Tibial nerve (tissue), 4 donors: ENCODE results near the gene PIP5K1C. TPM values are rescaled to one million over a fixed set of nuclear protein-coding genes. Genes with fewer than 3 reads are reported as not detected.
A peak's percentile ranks its signal among the peaks of the same experiment; 100 is the strongest.

Experiments used
- DNase-seq, 2 donors: peaks; one replicate each; pipeline ENCODE4 v3.0.0-alpha.2; 2019; ENCODE audit warnings: low spot score in 2 of 2
- H3K27ac ChIP-seq, 4 donors: fragments of 200-600 bp; sonication (generic) in 3 of 4; one replicate each; pipeline ENCODE4 v1.5.1; 2017 to 2019; ENCODE audit warnings: mild to moderate bottlenecking in 1 of 4
- H3K27me3 ChIP-seq, 2 donors: fragments of 200-600 bp; sonication (generic) in 1 of 2; one replicate each; pipeline versions ENCODE4 v1.5.1 to v1.6.0; 2017 to 2019
- H3K36me3 ChIP-seq, 3 donors: fragments of 200-600 bp; sonication (generic); one replicate each; pipeline ENCODE4 v1.5.1; 2018 to 2019
- H3K4me1 ChIP-seq, 4 donors: fragments of 200-600 bp; sonication (generic) in 3 of 4; one replicate each; pipeline ENCODE4 v1.5.1; 2017 to 2019
- H3K4me3 ChIP-seq, 4 donors: fragments of 200-600 bp; sonication (generic) in 3 of 4; one replicate each; pipeline ENCODE4 v1.5.1; 2017 to 2019; ENCODE audit warnings: mild to moderate bottlenecking in 1 of 4, moderate library complexity in 1 of 4
- H3K9me3 ChIP-seq, 4 donors: fragments of 200-600 bp; sonication (generic) in 3 of 4; one replicate each; pipeline ENCODE4 v1.5.1; 2017 to 2019
- CTCF ChIP-seq, 5 experiments: fragments of 200-600 bp in 3 of 5; fragments of 450-650 bp in 2 of 5; sonication (generic) in 3 of 5; IDR thresholded peaks; one replicate each; pipeline ENCODE4 v1.5.1; 2016 to 2019; ENCODE audit warnings: antibody characterized with exemption in 5 of 5, mild to moderate bottlenecking in 3 of 5, moderate library complexity in 2 of 5
- EP300 ChIP-seq, 2 donors: sonication (generic); formaldehyde crosslinking; IDR thresholded peaks; one replicate each; pipeline ENCODE4 v1.6.1; 2017; ENCODE audit warnings: antibody characterized with exemption in 2 of 2, mild to moderate bottlenecking in 1 of 2
- POLR2A ChIP-seq, 2 donors: fragments of 450-650 bp; IDR thresholded peaks; one replicate each; pipeline ENCODE4 v1.6.1; 2017; ENCODE audit warnings: antibody characterized with exemption in 2 of 2, mild to moderate bottlenecking in 2 of 2, moderate library complexity in 2 of 2
- WGBS, 2 donors: methylation state at CpG; one replicate each; pipeline ENCODE4 v1.1.5; 2018; 5-methylcytosine and 5-hydroxymethylcytosine counted together
- total RNA-seq, 4 donors: library from RNA; depleted of rRNA; stranded (reverse); fragments of >200 nt; gene quantifications; one replicate each; pipeline ENCODE4 v1.1.0, GENCODE V29; 2016

Gene PIP5K1C
- total RNA-seq, 4 donors from 2014 or later = 23.0 to 37.2 (median 24.9) TPM

- Histone ChIP-seq H3K4me1 (peaks cover 0 to 1% (median 0%) of the 10 kb centered on the region in 4 donors), H3K27me3 (no peaks in the 10 kb centered on the region), H3K36me3 (peaks cover 7 to 95% (median 16%) of the 10 kb centered on the region in 3 donors), H3K4me3 (no peak overlapping the region), H3K27ac (peak overlapping the region in 1 of 4 donors; percentile 28), H3K9me3 (no peaks in the 10 kb centered on the region)
- no peak for DNase-seq
- TF ChIP-seq POLR2A (IDR thresholded peaks at IDR 0.05) (no peak), EP300 (IDR thresholded peaks at IDR 0.05) (no peak), CTCF (IDR thresholded peaks at IDR 0.05) (no peak)
- 69 to 78% methylated on average over 19 to 25 of the region's 25 CpGs for WGBS, 2 donors
These were observed 44.7 kb downstream of the PIP5K1C start for GRCh38 chr19:3655402-3656072.

DNA sequence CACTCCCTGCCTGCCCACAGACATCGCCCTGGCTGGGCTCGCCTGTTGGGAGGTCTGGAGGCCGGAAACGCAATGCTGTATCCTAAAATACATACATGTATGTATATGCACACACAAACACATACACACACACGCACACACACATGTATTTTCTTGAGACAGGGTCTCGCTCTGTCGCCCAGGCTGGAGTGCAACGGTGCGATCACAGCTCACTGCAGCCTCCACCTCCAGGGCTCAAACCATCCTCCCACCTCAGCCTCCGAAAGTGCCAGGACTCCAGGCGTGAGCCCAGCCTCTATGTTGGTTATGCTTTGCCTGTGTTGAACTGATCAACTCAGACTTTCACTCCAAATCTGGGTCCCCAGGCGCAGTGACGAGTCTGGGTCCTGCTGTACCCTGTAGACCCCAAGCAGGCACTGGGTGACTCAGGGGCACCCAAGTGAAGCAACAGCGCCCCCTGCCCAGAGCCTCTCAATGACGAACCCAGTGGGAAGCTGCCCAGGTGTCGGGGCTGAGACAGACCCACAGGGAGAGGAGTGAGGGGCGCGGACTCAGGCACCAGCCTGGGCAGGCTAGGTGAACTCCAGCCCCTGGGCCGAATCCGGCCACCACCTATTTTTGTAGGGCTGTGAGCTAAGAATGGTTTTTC, 46.3 kb downstream of the PIP5K1C start:
- Histone ChIP-seq H3K36me3 (peaks cover 7 to 89% (median 16%) of the 10 kb centered on the region in 3 donors), H3K4me3 (no peak overlapping the region), H3K4me1 (peaks cover 0 to 10% (median 0%) of the 10 kb centered on the region in 4 donors), H3K27ac (no peak overlapping the region), H3K9me3 (no peaks in the 10 kb centered on the region), H3K27me3 (no peaks in the 10 kb centered on the region)
- TF ChIP-seq POLR2A (IDR thresholded peaks at IDR 0.05) (no peak), CTCF (IDR thresholded peaks at IDR 0.05) (no peak), EP300 (IDR thresholded peaks at IDR 0.05) (no peak)
- WGBS, 2 donors = 91 to 97% methylated on average over 18 to 20 of the region's 20 CpGs
- DNase-seq = no peak

DNA sequence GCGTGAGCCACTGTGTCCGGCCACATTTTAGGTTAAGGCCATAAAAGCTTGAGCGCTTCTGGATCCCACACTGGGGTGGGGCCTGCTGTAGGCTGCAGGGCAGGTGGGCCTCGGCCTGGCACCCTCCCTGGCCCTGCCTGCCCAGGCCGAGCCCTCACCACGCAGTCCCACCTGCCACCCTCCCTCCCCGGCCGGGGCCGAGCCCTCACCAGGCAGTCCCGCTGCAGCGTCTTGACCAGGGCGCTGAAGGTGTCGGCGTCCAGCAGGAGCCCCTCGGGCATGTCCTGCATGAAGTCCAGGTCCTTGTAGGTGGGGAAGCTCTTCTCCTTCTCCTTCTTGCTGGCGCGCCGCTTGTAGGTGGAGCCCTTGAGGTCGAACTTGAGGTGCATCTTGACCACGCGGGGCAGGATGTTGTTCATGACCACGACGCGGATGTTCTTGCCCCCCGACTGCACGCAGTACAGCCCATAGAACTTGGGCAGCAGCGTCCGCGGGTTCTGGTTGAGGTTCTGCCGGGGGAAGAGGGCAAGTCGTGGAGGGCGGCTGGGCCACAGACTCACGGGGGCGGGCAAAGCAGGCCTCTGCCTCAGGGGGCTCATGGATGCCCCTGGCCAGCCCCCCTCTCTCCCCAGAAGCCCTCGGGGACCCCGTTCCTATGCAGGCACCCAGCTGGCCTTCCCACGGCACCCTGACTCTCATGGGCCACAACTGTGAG, 47.0 kb downstream of the PIP5K1C start:
- Histone ChIP-seq H3K36me3 (peaks cover 7 to 86% (median 16%) of the 10 kb centered on the region in 3 donors), H3K27me3 (no peaks in the 10 kb centered on the region), H3K9me3 (no peaks in the 10 kb centered on the region), H3K27ac (no peak overlapping the region), H3K4me1 (peaks cover 0 to 10% (median 0%) of the 10 kb centered on the region in 4 donors), H3K4me3 (no peak overlapping the region)
- no peak for DNase-seq
- WGBS, 2 donors = 89 to 93% methylated on average over 21 to 34 of the region's 37 CpGs
- no peak for TF ChIP-seq POLR2A (IDR thresholded peaks at IDR 0.05)
- TF ChIP-seq CTCF (IDR thresholded peaks at IDR 0.05) = no peak
- no peak for TF ChIP-seq EP300 (IDR thresholded peaks at IDR 0.05)

- Histone ChIP-seq H3K36me3 (peaks cover 7 to 85% (median 16%) of the 10 kb centered on the region in 3 donors), H3K9me3 (no peaks in the 10 kb centered on the region), H3K27me3 (no peaks in the 10 kb centered on the region), H3K27ac (no peak overlapping the region), H3K4me1 (peaks cover 0 to 10% (median 0%) of the 10 kb centered on the region in 4 donors), H3K4me3 (no peak overlapping the region)
- WGBS, 2 donors = 90 to 93% methylated on average over 14 of the region's 14 CpGs
- DNase-seq = no peak
- TF ChIP-seq CTCF (IDR thresholded peaks at IDR 0.05) = no peak
- no peak for TF ChIP-seq EP300 (IDR thresholded peaks at IDR 0.05)
- no peak for TF ChIP-seq POLR2A (IDR thresholded peaks at IDR 0.05)
These were observed 47.8 kb downstream of the PIP5K1C start for GRCh38 chr19:3652422-3652821.
